ENCODE measurements around the gene UQCRHL.

UQCRHL gene

GRCh38 chr1:15758343-15758931 lies 49.0 kb downstream of the UQCRHL start, which contains the start of gene FBLIM1:
TSS of gene FBLIM1 (plus strand) at chr1:15758795. CDS start at chr1:15764984, 6,189 bp downstream.
- peak; percentile 55 for DNase-seq (ENCODE audit: low read depth)

GRCh38 chr1:15757575-15758342 lies 49.7 kb downstream of the UQCRHL start:
- peak; percentile 75 for DNase-seq (ENCODE audit: low read depth)

All from EH (cell line).